H1 (cell line): ENCODE data around the gene PRKACA.

Source experiments
- CEBPB ChIP-seq: IDR thresholded peaks from 2 replicates; pipeline ENCODE4 v1.6.1; 2012; ENCODE audit warnings: low read depth, low read length
- EP300 ChIP-seq, 2 experiments: IDR thresholded peaks; 1 replicate in 1 of 2; 2 replicates in 1 of 2; pipeline ENCODE4 v1.6.1; 2011 to 2012; ENCODE audit warnings: low read depth in 2 of 2, low read length in 2 of 2, mild to moderate bottlenecking in 2 of 2, borderline replicate concordance in 1 of 2, inconsistent platforms in 1 of 2, moderate library complexity in 1 of 2
- JUN ChIP-seq: IDR thresholded peaks from 2 replicates; pipeline ENCODE4 v1.6.1; 2011; ENCODE audit warnings: low read depth, mild to moderate bottlenecking, improper control_type of control experiment, low read length
- KDM4A ChIP-seq: IDR thresholded peaks from one replicate; pipeline ENCODE4 v1.7.1; 2012; ENCODE audit warnings: low read depth, mild to moderate bottlenecking, moderate library complexity, low read length, inconsistent platforms; ENCODE audit not compliant: severe bottlenecking
- POLR2A ChIP-seq, 2 experiments: IDR thresholded peaks; 1 replicate in 1 of 2; 2 replicates in 1 of 2; pipeline ENCODE4 v1.6.1; 2011; ENCODE audit warnings: low read depth in 2 of 2, low read length in 2 of 2, mild to moderate bottlenecking in 2 of 2; ENCODE audit errors: control extremely low read depth in 1 of 2
- POLR2AphosphoS5 ChIP-seq: IDR thresholded peaks from 2 replicates; pipeline ENCODE4 v1.6.1; 2011; ENCODE audit warnings: low read depth, low read length
- RNF2 ChIP-seq: fragments of 200-900, 300-1000 bp; sonication (generic); IDR thresholded peaks from 2 replicates; pipeline ENCODE4 v1.7.1; 2016; ENCODE audit warnings: borderline replicate concordance, low read depth, mild to moderate bottlenecking, antibody characterized with exemption, low read length; ENCODE audit not compliant: poor library complexity, severe bottlenecking; ENCODE audit errors: missing control alignments
- RXRA ChIP-seq: IDR thresholded peaks from 2 replicates; pipeline ENCODE4 v1.6.1; 2011; ENCODE audit warnings: low read depth, mild to moderate bottlenecking, low read length, moderate library complexity; ENCODE audit not compliant: insufficient read depth
- TF ChIP-seq, protein P1 (sequence below), 3 experiments: IDR thresholded peaks; 1 replicate in 2 of 3; 2 replicates in 1 of 3; pipeline versions ENCODE4 v1.5.1 to v1.6.1; 2011; ENCODE audit warnings: low read length in 3 of 3, mild to moderate bottlenecking in 3 of 3, inconsistent platforms in 2 of 3, low read depth in 1 of 3, moderate library complexity in 1 of 3; ENCODE audit not compliant: insufficient read depth in 1 of 3; ENCODE audit errors: control extremely low read depth in 1 of 3
- TF ChIP-seq, protein P2 (sequence below): IDR thresholded peaks from 2 replicates; pipeline ENCODE4 v1.6.1; 2012; ENCODE audit warnings: inconsistent platforms

- TF ChIP-seq RNF2 (no peak), JUN (no peak), POLR2A (IDR thresholded peaks at IDR 0.05; ENCODE audit: control extremely low read depth in 1 of 2, low read depth in 2 of 2, low read length in 2 of 2) (no peak), POLR2AphosphoS5 (no peak), EP300 (IDR thresholded peaks at IDR 0.05; ENCODE audit: borderline replicate concordance in 1 of 2, low read depth in 2 of 2, low read length in 2 of 2) (no peak), RXRA (no peak), CEBPB (no peak), KDM4A (peak; percentile 13)
- TF ChIP-seq, protein P1, sequence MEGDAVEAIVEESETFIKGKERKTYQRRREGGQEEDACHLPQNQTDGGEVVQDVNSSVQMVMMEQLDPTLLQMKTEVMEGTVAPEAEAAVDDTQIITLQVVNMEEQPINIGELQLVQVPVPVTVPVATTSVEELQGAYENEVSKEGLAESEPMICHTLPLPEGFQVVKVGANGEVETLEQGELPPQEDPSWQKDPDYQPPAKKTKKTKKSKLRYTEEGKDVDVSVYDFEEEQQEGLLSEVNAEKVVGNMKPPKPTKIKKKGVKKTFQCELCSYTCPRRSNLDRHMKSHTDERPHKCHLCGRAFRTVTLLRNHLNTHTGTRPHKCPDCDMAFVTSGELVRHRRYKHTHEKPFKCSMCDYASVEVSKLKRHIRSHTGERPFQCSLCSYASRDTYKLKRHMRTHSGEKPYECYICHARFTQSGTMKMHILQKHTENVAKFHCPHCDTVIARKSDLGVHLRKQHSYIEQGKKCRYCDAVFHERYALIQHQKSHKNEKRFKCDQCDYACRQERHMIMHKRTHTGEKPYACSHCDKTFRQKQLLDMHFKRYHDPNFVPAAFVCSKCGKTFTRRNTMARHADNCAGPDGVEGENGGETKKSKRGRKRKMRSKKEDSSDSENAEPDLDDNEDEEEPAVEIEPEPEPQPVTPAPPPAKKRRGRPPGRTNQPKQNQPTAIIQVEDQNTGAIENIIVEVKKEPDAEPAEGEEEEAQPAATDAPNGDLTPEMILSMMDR (IDR thresholded peaks at IDR 0.05; ENCODE audit: control extremely low read depth in 1 of 3, insufficient read depth in 1 of 3, low read depth in 1 of 3, low read length in 3 of 3): peak; percentile 6 to 32 (median 32)
- TF ChIP-seq, protein P2, sequence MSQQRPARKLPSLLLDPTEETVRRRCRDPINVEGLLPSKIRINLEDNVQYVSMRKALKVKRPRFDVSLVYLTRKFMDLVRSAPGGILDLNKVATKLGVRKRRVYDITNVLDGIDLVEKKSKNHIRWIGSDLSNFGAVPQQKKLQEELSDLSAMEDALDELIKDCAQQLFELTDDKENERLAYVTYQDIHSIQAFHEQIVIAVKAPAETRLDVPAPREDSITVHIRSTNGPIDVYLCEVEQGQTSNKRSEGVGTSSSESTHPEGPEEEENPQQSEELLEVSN: no peak
Observed at GRCh38 chr19:14091813-14092462, 25.6 kb downstream of the PRKACA start.
